ENCODE data around the gene ZSCAN5B.

ZSCAN5B gene

DNA sequence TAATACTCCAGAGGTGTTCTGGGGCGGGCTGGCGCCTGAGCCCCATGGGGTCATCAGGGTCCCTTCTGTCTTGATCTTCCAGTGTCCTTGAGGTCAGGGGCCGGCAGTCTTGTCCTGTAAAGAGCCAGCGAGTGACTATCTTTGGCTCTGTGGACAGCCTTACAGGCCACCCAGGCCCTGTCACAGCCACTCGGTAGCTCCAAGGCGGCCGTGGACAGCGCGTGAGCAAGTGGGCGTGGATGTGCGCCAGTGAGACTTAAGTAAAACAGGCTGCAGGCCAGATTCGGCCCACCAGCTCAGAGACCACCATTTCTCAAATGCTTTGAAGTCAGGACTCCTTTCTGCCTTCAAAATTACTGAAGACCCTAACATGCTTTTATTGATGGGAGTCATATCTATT is 52.8 kb downstream of the ZSCAN5B start:
- DNase-seq (ENCODE audit: low read depth, low spot score), result no peak

DNA sequence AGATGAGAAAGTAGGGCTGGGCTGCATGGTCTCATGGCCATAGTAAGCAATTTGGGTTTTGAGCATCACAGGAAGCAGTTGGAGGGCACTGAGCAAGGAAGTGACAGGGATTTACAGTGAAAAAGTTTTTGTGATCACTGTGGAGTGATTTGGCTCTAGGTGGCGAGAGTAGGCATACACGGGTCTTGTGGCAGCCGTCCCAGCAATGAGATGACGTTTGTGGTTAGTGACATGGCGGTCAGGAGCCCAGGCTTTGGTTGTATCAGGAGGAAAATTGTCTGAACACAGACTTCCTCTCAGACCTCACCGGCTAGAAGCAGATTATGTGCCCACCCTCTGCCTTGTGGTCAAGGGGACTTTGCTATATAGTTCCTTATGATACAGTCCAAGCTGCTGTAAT is 53.2 kb downstream of the ZSCAN5B start:
- peak; percentile 66 for DNase-seq (ENCODE audit: low read depth, low spot score)

DNA sequence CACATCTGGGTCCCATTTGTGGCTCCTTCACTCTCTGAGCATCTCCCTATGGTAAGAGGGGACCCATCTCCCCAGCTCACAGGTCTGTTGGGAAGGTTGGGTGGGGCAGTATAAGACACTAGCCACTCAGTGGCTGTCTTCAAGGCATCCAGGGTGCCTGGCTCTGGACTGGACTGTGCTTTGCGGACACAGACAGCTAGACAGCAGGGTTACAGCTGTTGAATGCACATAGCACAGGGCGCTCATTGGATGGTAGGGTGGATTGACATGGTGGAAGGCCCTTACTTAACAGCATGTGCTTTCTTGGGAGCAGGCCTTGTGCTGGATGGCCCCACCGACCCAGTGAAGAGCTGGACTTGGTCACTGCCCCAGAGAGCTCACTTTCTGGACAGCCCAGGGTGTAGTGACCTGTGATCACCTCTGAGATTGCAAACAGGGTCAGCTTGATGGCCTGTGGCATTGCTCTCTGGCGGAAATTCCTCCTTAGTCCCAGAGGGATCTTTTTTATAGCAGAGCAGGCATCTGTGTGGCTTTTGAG is 54.6 kb downstream of the ZSCAN5B start:
- DNase-seq (ENCODE audit: low read depth, low spot score), result no peak

DNA sequence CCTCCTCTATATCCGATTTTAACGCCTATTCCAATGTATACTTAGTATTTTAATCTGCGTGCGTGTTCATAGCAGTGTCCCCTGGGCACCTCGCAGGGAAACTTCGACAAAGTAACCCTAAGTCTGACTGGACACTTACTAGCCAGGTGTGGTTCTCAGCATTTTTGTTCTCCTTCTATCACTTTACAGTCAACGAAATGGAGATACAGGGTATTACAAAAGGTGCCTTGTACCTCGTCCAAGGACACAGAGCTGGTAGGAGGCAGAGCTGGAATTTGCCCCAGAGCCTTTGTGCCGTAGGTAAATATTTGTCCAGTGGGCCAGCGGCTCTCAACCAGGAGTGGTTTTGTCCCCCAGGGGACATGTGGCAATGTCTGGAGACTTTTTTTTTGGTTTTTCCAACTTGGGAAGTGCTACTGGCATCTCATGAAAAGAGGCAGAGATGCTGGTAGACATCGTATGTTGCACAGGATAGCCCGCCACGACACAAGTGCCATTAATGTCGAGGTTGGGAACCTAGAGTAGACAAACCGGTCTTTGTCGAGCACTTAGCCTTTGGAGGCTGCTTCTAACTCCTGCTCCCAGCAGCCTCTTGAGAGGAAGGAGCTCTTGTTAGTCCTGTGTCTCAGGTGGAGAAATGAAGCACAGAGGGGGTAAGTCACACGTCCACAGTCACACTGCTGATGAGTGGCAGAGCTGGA is 55.3 kb downstream of the ZSCAN5B start:
- no peak for DNase-seq (ENCODE audit: low read depth, low spot score)

DNA sequence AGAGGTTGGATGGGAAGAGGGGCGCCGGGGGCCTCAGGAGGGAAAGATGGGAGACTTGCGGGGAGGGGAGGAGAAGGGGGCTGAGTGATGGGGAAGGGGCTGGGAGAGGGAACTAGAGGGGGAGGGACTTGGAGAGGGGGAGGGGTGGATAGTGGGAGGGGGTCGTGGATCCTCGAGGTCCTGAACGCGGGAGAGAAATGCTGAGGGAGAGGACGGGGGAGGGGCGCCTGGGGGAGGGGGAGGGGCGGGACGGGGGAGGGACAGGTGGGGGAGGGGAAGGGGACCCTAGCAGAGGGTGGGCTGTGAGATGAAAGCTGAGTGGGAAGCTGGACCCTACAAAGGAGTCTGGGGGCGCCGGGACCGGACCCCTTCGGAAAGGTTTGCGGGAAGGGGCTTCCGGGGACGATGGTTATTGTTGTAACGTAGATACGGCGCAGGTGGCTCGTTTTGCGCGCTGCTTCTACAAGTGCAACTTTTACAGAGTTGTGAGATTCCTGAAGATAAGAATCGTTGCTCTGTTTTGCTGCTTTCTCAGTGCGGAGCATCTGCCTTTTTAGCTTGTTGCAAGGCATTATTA is 56.1 kb downstream of the ZSCAN5B start:
- peak; percentile 26 for DNase-seq (ENCODE audit: low read depth, low spot score)

DNA sequence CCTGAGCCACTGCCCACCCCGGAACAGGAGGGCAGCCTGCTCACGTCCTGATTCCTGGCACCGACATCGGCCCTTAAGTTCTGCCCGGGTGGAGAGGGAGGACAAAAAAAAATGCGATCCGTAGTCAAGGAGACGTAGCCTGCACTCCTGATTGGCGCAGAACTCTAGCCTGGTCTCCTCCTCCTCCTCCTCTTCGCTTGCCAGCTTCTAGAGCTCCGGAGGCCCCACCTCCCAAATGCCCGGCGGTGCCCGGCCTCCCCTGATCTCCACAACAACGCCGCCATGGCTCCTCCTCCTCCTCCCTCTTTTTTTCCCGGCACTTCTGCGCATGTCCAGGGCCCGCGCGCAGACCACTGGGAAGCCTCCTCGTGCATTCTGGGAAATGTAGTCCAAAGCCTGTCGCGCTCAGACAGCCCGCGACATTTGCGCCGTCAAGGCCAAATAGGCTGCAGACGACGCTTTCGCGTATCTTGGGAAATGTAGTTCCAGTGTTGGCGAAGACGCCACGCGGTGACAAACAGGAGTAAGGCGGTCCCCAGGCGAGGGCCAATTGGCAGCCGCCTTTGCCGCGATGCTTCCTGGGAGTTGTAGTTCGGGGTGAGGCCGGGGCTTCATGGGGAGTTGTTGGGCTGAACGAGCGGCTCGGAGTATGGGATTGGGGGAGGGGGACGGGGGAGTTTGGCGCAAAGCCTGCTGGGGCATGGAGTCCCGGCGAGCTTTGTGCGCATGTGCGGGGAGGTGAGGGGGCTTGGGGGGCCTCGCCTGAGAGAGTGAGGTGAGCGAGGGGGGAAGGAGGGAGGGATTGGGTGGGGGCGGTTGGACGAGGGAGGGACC is 56.8 kb downstream of the ZSCAN5B start, which contains the start of gene ZNF444:
Gene ZNF444 (plus strand): TSS at position 705 of the 834 bp plus-strand sequence. CDS start 5,625 bp downstream, outside the sequence.
- DNase-seq (ENCODE audit: low read depth, low spot score), result peak; percentile 100

DNA sequence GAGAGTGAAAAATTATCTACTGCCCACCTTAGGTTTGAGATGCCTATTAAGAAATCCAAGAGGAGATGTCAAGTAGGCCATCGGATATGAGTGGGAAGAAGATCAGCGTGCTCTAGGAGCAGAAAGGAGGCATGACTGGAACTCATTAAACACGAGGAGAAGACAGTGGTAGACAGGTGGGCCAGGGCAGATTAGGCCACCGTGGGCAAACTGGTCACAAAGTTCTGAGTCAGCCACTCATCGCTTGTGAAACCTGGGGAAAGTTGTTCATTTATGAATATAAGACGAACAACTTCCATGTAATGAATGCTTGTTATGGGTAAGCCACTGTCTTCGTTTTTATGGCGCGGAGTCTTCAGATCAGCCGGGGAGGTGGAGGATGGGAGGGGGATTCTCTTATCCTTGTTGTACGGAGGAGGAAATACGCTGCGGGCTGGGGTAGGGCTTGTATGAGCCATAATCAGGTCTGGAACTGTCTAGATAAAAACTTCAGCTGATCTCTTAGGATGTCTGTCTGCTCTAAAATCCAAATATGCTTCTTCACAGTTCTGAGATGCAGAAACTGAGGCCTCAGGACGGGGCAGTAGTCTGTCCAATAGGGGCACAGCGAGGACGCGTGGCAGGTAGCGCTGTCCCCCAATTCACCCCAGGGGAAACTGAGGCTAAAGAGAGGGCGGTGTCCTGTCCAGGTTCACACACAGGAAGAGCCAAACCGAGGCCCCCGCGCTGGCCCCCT is 57.6 kb downstream of the ZSCAN5B start:
- DNase-seq (ENCODE audit: low read depth, low spot score), result no peak
